HCT116 (cell line): ENCODE results near the gene LDLRAD4. TPM values are rescaled to one million over a fixed set of nuclear protein-coding genes. Genes with fewer than 3 reads are reported as not detected.

Experiments used
- ATAC-seq: fragments of 200-7000 bp; cut with Tn5 transposase; 2 replicates; pipeline ENCODE4 v1.9.1; 2020; ENCODE audit warnings: mild to moderate bottlenecking, moderate library complexity
- BruUV-seq: library from RNA; stranded (reverse); fragments of 400-500 nt; replicated peaks from 2 replicates; lab custom pipeline; 2021; lab: Mats Ljungman, UMichigan
- CTCF ChIA-PET: fragments of 300-600 bp; sonication (Branson Sonifier 250); formaldehyde crosslinking; loops from one replicate; lab custom pipeline; 2021; ENCODE audit warnings: antibody characterized with exemption; lab: Charles Lee
- POLR2A ChIA-PET: fragments of 300-600, 350-600 bp; sonication (Branson Sonifier 250); formaldehyde crosslinking; loops from one replicate; lab custom pipeline; 2021; ENCODE audit warnings: antibody characterized with exemption; lab: Charles Lee
- RAD21 ChIA-PET, 2 experiments: fragments of 300-600 bp; sonication (Branson Sonifier 250); formaldehyde crosslinking; loops; one replicate each; lab custom pipeline; 2023; ENCODE audit warnings: low total read pairs in 2 of 2; ENCODE audit not compliant: uncharacterized antibody in 2 of 2, unreplicated experiment in 2 of 2, low non-redundant PET in 1 of 2; lab: Charles Lee
- DNase-seq: peaks from one replicate; pipeline ENCODE4 v3.0.0-alpha.2; 2010; ENCODE audit warnings: low read depth, low spot score
- H2AFZ ChIP-seq: fragments of 200-600 bp; shearing (Covaris generic), sonication (generic); 2 replicates; pipeline ENCODE4 v1.6.1; 2017; ENCODE audit warnings: low read depth, mixed run types, mixed read lengths, antibody characterized with exemption, low read length; ENCODE audit not compliant: poor library complexity, severe bottlenecking
- H3K27ac ChIP-seq: 2 replicates; pipeline ENCODE4 v1.5.1; 2012; ENCODE audit warnings: low read depth, low read length
- H3K27me3 ChIP-seq: fragments of 200-600 bp; sonication (generic); 2 replicates; pipeline ENCODE4 v1.6.1; 2016; ENCODE audit warnings: mixed run types, low read length, mixed read lengths; ENCODE audit not compliant: insufficient read depth
- H3K36me3 ChIP-seq, 2 experiments: fragments of 200-500 bp in 1 of 2; fragments of 200-600 bp in 1 of 2; sonication (Bioruptor generic) in 1 of 2; sonication (generic) in 1 of 2; 2 replicates each; pipeline versions ENCODE4 v1.5.1 to v1.6.1; 2014 to 2016; ENCODE audit warnings: low read length in 2 of 2, inconsistent platforms in 1 of 2, mixed read lengths in 1 of 2, mixed run types in 1 of 2; ENCODE audit not compliant: insufficient read depth in 2 of 2, control insufficient read depth in 1 of 2
- H3K4me1 ChIP-seq, 2 experiments: fragments of 200-600 bp in 1 of 2; sonication (generic) in 1 of 2; 2 replicates each; pipeline versions ENCODE4 v1.5.1 to v1.6.1; 2012 to 2017; ENCODE audit warnings: low read length in 2 of 2, inconsistent platforms in 1 of 2, mild to moderate bottlenecking in 1 of 2, mixed read lengths in 1 of 2, mixed run types in 1 of 2, moderate library complexity in 1 of 2; ENCODE audit not compliant: insufficient read depth in 2 of 2, control insufficient read depth in 1 of 2
- H3K4me2 ChIP-seq: fragments of 200-600 bp; sonication (generic); 2 replicates; pipeline ENCODE4 v1.6.1; 2017; ENCODE audit warnings: mixed run types, low read length, mixed read lengths
- H3K4me3 ChIP-seq, 2 experiments: fragments of 200-600 bp in 1 of 2; sonication (generic) in 1 of 2; replicated peaks in 1 of 2; 2 replicates each; pipeline ENCODE4 v1.5.1; 2011 to 2016; ENCODE audit warnings: low read length in 2 of 2, control low read depth in 1 of 2, low read depth in 1 of 2, mild to moderate bottlenecking in 1 of 2, mixed read lengths in 1 of 2, mixed run types in 1 of 2
- H3K79me2 ChIP-seq: fragments of 200-600 bp; sonication (generic); 2 replicates; pipeline ENCODE4 v1.6.1; 2017; ENCODE audit warnings: mild to moderate bottlenecking, mixed run types, low read length, moderate library complexity, mixed read lengths; ENCODE audit not compliant: insufficient read depth
- H3K9ac ChIP-seq: fragments of 200-600 bp; sonication (generic); 2 replicates; pipeline ENCODE4 v1.6.1; 2016; ENCODE audit warnings: low read length, mixed read lengths
- H3K9me2 ChIP-seq: fragments of 200-600 bp; sonication (generic), shearing (Covaris generic); 2 replicates; pipeline ENCODE4 v1.6.1; 2017; ENCODE audit warnings: mixed run types, mild to moderate bottlenecking, moderate library complexity; ENCODE audit not compliant: insufficient read depth
- H3K9me3 ChIP-seq, 2 experiments: fragments of 200-500 bp in 1 of 2; fragments of 200-600 bp in 1 of 2; sonication (Bioruptor generic) in 1 of 2; sonication (generic) in 1 of 2; 2 replicates each; pipeline ENCODE4 v1.6.1; 2014 to 2017; ENCODE audit warnings: low read length in 2 of 2, mixed read lengths in 2 of 2, inconsistent platforms in 1 of 2, low read depth in 1 of 2, mild to moderate bottlenecking in 1 of 2, mixed run types in 1 of 2, moderate library complexity in 1 of 2; ENCODE audit not compliant: control insufficient read depth in 1 of 2, insufficient read depth in 1 of 2
- H4K20me1 ChIP-seq: fragments of 200-600 bp; sonication (generic), shearing (Covaris generic); 2 replicates; pipeline ENCODE4 v1.6.1; 2017; ENCODE audit warnings: mixed run types, mild to moderate bottlenecking, moderate library complexity; ENCODE audit not compliant: insufficient read depth
- CBX3 ChIP-seq: IDR thresholded peaks from 2 replicates; pipeline ENCODE4 v1.6.1; 2012; ENCODE audit warnings: low read depth
- CEBPB ChIP-seq: IDR thresholded peaks from 2 replicates; pipeline ENCODE4 v1.6.1; 2012; ENCODE audit warnings: low read depth
- ELF1 ChIP-seq: IDR thresholded peaks from 2 replicates; pipeline ENCODE4 v1.6.1; 2012; ENCODE audit warnings: low read depth, borderline replicate concordance
- EZH2 ChIP-seq: fragments of 200-600 bp; sonication (generic); IDR thresholded peaks from 2 replicates; pipeline ENCODE4 v1.6.1; 2017; ENCODE audit warnings: antibody characterized with exemption, mixed run types
- FOSL1 ChIP-seq: IDR thresholded peaks from 2 replicates; pipeline ENCODE4 v1.6.1; 2012; ENCODE audit warnings: low read depth
- POLR2AphosphoS5 ChIP-seq: IDR thresholded peaks from 2 replicates; pipeline ENCODE4 v1.6.1; 2011; ENCODE audit warnings: mild to moderate bottlenecking, low read depth, low read length, moderate library complexity
- RAD21 ChIP-seq: IDR thresholded peaks from 2 replicates; pipeline ENCODE4 v1.6.1; 2012; ENCODE audit warnings: low read depth, mild to moderate bottlenecking
- SP1 ChIP-seq: IDR thresholded peaks from 2 replicates; pipeline ENCODE4 v1.6.1; 2012; ENCODE audit warnings: low read depth
- SRF ChIP-seq: IDR thresholded peaks from 2 replicates; pipeline ENCODE4 v1.6.1; 2012; ENCODE audit warnings: low read depth
- TCF7L2 ChIP-seq: IDR thresholded peaks from 2 replicates; pipeline ENCODE4 v1.7.0; 2011; ENCODE audit warnings: borderline replicate concordance, inconsistent platforms; ENCODE audit not compliant: insufficient read depth, insufficient read length; ENCODE audit errors: extremely low read depth
- YY1 ChIP-seq: IDR thresholded peaks from 2 replicates; pipeline ENCODE4 v1.6.1; 2011; ENCODE audit warnings: low read length, low read depth, moderate library complexity, mild to moderate bottlenecking; ENCODE audit not compliant: insufficient replicate concordance; ENCODE audit errors: extremely low read depth
- ZFX ChIP-seq: fragments of 450-650 bp; IDR thresholded peaks from 2 replicates; pipeline ENCODE4 v1.6.1; 2017
- ZNF274 ChIP-seq: fragments of 200-500 bp; sonication (Bioruptor generic); IDR thresholded peaks from 2 replicates; pipeline ENCODE4 v1.6.1; 2014; ENCODE audit warnings: mild to moderate bottlenecking, low read depth, low read length, inconsistent platforms
- intact Hi-C: fragments of 100-400 bp; cut with micrococcal nuclease; formaldehyde crosslinking; loops from 2 replicates; pipeline ENCODE4 v1.10.0; 2022
- total RNA-seq: library from RNA; stranded (reverse); gene quantifications from one replicate; pipeline ENCODE4 v1.2.1, GENCODE V29; 2021; ENCODE audit not compliant: unreplicated experiment
- TF ChIP-seq, protein P1 (sequence below), 3 experiments: fragments of 200-600 bp in 1 of 3; sonication (generic) in 1 of 3; IDR thresholded peaks in 2 of 3; conservative IDR thresholded peaks in 1 of 3; 2 replicates each; pipeline ENCODE4 v1.5.1; 2012 to 2017; ENCODE audit warnings: low read depth in 2 of 3, low read length in 2 of 3, antibody characterized with exemption in 1 of 3, borderline replicate concordance in 1 of 3, control low read depth in 1 of 3, mild to moderate bottlenecking in 1 of 3, mixed read lengths in 1 of 3, mixed run types in 1 of 3, moderate library complexity in 1 of 3; ENCODE audit not compliant: insufficient read depth in 1 of 3
- TF ChIP-seq, protein P2 (sequence below): IDR thresholded peaks from 2 replicates; pipeline ENCODE4 v1.6.1; 2012
- TF ChIP-seq, protein P3 (sequence below): IDR thresholded peaks from 2 replicates; pipeline ENCODE4 v1.6.1; 2011; ENCODE audit warnings: mild to moderate bottlenecking, low read length, moderate library complexity; ENCODE audit not compliant: insufficient replicate concordance; ENCODE audit errors: extremely low read depth

LDLRAD4 gene
- total RNA-seq, 1 experiment from 2014 or later, result 1.2 TPM

DNA sequence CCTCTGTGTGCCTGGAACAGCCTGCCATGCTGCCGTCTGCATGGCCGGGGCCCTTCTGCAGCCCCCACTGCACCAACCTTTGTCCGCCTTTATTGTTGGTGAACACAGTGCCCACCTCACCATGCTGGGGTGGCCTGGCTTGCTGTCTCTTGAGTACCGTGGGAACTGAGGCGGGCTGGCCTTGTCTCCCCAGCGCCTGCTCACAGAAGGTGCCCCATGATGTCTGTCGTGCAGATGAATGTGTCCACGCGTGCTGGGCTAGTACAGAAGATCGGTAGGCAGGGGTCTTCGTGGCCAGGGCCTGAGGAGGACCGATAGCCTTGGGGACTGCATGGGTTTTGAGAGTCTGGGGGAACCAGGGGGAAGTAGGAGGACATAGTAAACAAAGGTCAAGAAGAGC lies 242.4 kb downstream of the LDLRAD4 start:
- intact Hi-C loops, result no loop called here
- peaks cover 6% of the 10 kb centered on the region; the same call in 1 of the 2 replicates for H3K27me3 ChIP-seq
- DNase-seq (no peak), ATAC-seq (no peak)
- no peaks in the 10 kb centered on the region for H3K79me2 ChIP-seq
- no TSS peak for BruUV-seq
- H3K9me3 ChIP-seq, result no peaks in the 10 kb centered on the region
- CTCF ChIA-PET, result no interaction called here
- no peaks in the 10 kb centered on the region for H3K9me2 ChIP-seq
- H3K27ac ChIP-seq, result no peak overlapping the region
- no peak overlapping the region for H3K9ac ChIP-seq
- no peaks in the 10 kb centered on the region for H4K20me1 ChIP-seq
- POLR2A ChIA-PET, result no interaction called here
- H3K4me1 ChIP-seq, result no peaks in the 10 kb centered on the region
- no peak for TF ChIP-seq ELF1
- TF ChIP-seq, protein P1, sequence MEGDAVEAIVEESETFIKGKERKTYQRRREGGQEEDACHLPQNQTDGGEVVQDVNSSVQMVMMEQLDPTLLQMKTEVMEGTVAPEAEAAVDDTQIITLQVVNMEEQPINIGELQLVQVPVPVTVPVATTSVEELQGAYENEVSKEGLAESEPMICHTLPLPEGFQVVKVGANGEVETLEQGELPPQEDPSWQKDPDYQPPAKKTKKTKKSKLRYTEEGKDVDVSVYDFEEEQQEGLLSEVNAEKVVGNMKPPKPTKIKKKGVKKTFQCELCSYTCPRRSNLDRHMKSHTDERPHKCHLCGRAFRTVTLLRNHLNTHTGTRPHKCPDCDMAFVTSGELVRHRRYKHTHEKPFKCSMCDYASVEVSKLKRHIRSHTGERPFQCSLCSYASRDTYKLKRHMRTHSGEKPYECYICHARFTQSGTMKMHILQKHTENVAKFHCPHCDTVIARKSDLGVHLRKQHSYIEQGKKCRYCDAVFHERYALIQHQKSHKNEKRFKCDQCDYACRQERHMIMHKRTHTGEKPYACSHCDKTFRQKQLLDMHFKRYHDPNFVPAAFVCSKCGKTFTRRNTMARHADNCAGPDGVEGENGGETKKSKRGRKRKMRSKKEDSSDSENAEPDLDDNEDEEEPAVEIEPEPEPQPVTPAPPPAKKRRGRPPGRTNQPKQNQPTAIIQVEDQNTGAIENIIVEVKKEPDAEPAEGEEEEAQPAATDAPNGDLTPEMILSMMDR (IDR thresholded peaks at IDR 0.05 in 2 of 3, conservative IDR thresholded peaks at IDR 0.05 in 1 of 3; ENCODE audit: borderline replicate concordance in 1 of 3, insufficient read depth in 1 of 3, low read depth in 2 of 3, low read length in 2 of 3), result no peak
- TF ChIP-seq, protein P2, sequence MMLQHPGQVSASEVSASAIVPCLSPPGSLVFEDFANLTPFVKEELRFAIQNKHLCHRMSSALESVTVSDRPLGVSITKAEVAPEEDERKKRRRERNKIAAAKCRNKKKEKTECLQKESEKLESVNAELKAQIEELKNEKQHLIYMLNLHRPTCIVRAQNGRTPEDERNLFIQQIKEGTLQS, result no peak
- TF ChIP-seq, protein P3, sequence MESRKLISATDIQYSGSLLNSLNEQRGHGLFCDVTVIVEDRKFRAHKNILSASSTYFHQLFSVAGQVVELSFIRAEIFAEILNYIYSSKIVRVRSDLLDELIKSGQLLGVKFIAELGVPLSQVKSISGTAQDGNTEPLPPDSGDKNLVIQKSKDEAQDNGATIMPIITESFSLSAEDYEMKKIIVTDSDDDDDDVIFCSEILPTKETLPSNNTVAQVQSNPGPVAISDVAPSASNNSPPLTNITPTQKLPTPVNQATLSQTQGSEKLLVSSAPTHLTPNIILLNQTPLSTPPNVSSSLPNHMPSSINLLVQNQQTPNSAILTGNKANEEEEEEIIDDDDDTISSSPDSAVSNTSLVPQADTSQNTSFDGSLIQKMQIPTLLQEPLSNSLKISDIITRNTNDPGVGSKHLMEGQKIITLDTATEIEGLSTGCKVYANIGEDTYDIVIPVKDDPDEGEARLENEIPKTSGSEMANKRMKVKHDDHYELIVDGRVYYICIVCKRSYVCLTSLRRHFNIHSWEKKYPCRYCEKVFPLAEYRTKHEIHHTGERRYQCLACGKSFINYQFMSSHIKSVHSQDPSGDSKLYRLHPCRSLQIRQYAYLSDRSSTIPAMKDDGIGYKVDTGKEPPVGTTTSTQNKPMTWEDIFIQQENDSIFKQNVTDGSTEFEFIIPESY, result no peak
- TF ChIP-seq POLR2AphosphoS5, result no peak
- TF ChIP-seq YY1, result no peak
- TF ChIP-seq RAD21, result no peak
- no peak for TF ChIP-seq CBX3
- TF ChIP-seq TCF7L2, result no peak
- TF ChIP-seq CEBPB, result no peak
- no peak for TF ChIP-seq FOSL1
- no peak for TF ChIP-seq SP1
- TF ChIP-seq EZH2, result no peak
- TF ChIP-seq ZNF274, result no peak
- no peak for TF ChIP-seq ZFX
- no peak for TF ChIP-seq SRF
- TF ChIP-seq, all 23 proteins: peak for 0
- RAD21 ChIA-PET, result no interaction called here
- Histone ChIP-seq H3K4me2 (no peak overlapping the region), H2AFZ (no peak overlapping the region), H3K4me3 (no peak overlapping the region), H3K36me3 (no peaks in the 10 kb centered on the region)
